Fibroblast of pulmonary artery (primary cell): ENCODE measurements around the gene IMMP1L.

ENCODE experiments used
- DNase-seq: peaks from one replicate; pipeline ENCODE4 v3.0.0-alpha.2; 2010; ENCODE audit warnings: low read depth
- H3K4me3 ChIP-seq: replicated peaks from 2 replicates; pipeline ENCODE4 v1.5.1; 2011; ENCODE audit warnings: low read depth, mild to moderate bottlenecking, control low read depth, low read length, moderate library complexity
- TF ChIP-seq, protein P1 (sequence below): IDR thresholded peaks from 2 replicates; pipeline ENCODE4 v1.5.1; 2011; ENCODE audit warnings: mild to moderate bottlenecking, control low read depth, low read length, inconsistent platforms; ENCODE audit errors: missing control alignments

IMMP1L gene, protein sequence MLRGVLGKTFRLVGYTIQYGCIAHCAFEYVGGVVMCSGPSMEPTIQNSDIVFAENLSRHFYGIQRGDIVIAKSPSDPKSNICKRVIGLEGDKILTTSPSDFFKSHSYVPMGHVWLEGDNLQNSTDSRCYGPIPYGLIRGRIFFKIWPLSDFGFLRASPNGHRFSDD

DNA sequence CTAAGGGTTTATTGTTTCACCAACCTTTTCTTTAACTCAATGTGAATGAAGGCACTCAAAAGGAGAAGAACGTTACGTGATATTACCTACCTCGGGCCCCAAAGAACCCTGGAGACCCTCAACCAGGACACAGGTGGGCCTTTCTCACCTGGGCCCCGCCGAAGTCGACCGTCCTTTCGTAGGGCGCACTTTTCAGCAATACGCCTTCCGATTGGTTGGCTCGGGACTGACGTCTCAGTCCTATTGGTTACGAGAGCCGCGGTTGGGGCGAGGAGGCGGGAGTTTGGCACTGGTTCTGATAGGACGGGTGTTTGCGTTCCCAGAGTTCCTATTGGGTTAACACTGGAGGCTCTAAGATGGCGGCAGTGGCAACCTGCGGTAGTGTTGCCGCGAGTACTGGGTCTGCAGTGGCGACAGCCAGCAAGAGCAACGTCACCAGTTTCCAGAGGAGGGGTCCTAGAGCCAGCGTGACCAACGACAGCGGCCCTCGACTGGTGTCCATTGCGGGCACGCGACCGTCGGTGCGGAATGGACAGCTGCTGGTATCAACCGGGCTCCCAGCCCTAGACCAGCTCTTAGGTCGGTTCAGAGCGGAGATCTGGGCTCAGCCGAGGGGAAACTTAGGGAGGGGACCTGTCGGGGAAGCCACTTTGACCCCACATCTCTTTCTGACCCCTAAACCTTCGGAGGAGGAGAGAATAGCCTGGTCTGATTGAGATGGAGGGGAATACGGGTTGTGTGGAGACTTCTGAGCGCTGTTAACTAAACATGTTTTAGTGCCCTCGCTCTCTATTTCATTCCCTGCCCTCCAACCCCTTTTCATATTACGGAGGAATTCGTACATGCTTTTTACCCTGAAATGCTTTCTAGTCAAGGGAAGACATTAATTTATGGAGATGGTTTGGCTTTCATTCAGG is at the start of gene IMMP1L, which contains the start of gene ELP4:
TSS of gene IMMP1L (minus strand) at position 194 of the 917 bp plus-strand sequence. CDS start 46,346 bp downstream, outside the sequence.
TSS of gene ELP4 (plus strand) at position 339 of the 917 bp plus-strand sequence. CDS start at position 357, 18 bp downstream.
- peak; percentile 97 for DNase-seq
- H3K4me3 ChIP-seq = peak within 1 kb of the TSS; percentile 98
- TF ChIP-seq, protein P1, sequence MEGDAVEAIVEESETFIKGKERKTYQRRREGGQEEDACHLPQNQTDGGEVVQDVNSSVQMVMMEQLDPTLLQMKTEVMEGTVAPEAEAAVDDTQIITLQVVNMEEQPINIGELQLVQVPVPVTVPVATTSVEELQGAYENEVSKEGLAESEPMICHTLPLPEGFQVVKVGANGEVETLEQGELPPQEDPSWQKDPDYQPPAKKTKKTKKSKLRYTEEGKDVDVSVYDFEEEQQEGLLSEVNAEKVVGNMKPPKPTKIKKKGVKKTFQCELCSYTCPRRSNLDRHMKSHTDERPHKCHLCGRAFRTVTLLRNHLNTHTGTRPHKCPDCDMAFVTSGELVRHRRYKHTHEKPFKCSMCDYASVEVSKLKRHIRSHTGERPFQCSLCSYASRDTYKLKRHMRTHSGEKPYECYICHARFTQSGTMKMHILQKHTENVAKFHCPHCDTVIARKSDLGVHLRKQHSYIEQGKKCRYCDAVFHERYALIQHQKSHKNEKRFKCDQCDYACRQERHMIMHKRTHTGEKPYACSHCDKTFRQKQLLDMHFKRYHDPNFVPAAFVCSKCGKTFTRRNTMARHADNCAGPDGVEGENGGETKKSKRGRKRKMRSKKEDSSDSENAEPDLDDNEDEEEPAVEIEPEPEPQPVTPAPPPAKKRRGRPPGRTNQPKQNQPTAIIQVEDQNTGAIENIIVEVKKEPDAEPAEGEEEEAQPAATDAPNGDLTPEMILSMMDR = no peak

DNA sequence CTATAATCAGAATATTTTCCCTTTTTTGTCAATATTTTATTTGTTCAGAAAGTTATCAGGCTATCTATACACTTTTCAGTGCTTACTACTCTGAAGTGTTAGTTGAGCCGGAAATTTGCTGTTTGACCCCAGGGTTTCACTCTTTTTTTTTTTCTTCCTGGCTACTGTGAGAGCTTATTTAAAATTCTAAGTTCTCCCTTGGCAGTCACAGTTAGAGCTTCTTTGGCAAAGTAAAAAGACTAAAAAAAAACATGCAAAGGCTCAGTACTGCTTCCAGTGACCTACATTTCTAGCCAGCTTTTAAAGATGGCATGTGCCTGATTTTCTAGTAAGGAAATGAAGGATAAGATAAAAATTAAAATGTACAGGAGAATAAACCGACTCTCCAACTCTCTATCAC is 48.6 kb upstream of the IMMP1L start:
- TF ChIP-seq, protein P1 = no peak
- peak; percentile 2 for DNase-seq

DNA sequence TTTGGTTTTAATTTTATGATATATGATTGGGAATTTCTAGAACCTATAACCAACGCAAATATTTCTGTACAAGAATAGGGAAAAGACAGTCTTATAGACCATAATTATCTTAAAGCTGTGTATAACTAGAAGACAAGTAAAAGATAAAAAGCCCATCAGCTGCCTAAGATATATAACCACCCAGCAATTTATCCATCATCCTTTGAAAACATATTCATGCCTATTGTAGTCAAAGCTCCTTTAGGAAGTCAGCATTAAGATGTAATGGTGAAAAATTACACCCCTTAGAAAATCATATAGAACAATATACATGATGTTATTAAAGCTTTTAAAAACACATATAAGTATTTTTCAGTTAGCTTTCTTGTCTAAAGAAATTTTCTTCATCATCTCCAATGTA is 46.5 kb upstream of the IMMP1L start:
- no peak overlapping the region for H3K4me3 ChIP-seq
- TF ChIP-seq, protein P1 = no peak
- no peak for DNase-seq

More for the DNA sequence above, 48.6 kb upstream of the IMMP1L start:
- H3K4me3 ChIP-seq = no peak overlapping the region

DNA sequence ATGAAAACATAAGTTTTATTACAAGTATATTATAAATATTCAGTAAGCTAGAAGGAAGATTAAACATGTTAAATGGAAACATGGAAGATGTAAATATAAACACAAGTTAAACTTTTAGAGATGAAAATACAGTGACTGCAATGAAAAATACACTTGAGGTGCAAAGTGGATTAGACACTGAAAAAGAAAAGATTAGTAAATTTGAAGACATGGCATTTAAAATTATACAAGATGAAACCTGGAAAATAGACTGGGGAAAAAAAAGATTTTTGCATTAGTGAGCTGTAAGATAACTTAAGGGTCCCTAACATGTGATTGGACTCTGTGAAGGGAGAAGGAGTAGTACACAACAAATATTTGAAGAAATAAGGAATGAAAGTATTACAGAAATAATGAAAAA is 33.4 kb upstream of the IMMP1L start:
- TF ChIP-seq, protein P1 = no peak
- H3K4me3 ChIP-seq = no peak overlapping the region
- no peak for DNase-seq

DNA sequence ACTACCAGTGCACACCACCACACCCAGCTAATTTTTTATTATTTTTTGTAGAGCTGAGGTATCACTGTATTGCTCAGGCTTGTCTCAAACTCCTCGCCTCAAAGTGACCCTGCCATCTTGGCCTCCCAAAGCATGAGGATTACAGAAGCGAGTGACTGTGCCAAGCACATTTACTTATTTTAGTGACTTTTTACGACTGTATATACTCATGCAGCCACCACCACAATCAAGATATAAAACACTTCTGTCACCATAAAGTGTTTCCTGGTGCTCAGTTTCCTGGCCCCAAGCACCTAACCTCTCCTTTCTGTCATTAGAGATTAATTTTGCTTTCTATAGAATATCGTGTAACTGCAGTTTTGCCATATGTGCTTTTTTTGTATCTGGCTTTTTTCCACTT is 26.1 kb upstream of the IMMP1L start:
- H3K4me3 ChIP-seq = no peak overlapping the region
- no peak for DNase-seq
- TF ChIP-seq, protein P1 = no peak

DNA sequence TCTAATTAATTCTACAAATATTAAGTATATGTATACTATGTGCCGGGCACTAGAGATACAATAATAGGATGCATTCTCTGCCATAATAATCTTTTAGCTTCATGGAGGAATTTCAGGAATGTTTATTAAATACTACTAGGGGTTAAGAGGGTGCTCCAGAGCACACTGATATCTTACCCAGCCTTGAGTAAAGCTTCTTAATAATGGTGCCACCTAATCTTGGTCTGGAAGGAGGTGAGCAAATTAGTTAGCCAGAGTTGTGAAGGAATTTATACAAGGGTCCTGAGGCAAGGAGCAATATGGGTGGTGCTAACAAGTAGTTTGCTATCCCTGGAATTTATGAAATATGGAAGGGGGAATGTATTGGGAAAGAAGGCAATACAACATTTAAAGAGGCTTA is 21.9 kb upstream of the IMMP1L start:
- TF ChIP-seq, protein P1 = no peak
- no peak overlapping the region for H3K4me3 ChIP-seq
- no peak for DNase-seq
